GM12875 (cell line): ENCODE results near the gene RPS3.
"Not testable (repeated sequence)": the region's sequence is repeated elsewhere in the genome, so short reads cannot be mapped to it uniquely, and the experiment has no call there.

Experiments
- H3K4me3 ChIP-seq: one replicate; pipeline ENCODE4 v1.5.1; 2011; ENCODE audit warnings: low read depth, low read length, control low read depth
- TF ChIP-seq, protein P1 (sequence below): IDR thresholded peaks from 2 replicates; pipeline ENCODE4 v1.5.1; 2011; ENCODE audit warnings: low read depth, mild to moderate bottlenecking, control low read depth, inconsistent platforms, low read length, moderate library complexity, borderline replicate concordance; ENCODE audit not compliant: insufficient read depth

The RPS3 gene

DNA sequence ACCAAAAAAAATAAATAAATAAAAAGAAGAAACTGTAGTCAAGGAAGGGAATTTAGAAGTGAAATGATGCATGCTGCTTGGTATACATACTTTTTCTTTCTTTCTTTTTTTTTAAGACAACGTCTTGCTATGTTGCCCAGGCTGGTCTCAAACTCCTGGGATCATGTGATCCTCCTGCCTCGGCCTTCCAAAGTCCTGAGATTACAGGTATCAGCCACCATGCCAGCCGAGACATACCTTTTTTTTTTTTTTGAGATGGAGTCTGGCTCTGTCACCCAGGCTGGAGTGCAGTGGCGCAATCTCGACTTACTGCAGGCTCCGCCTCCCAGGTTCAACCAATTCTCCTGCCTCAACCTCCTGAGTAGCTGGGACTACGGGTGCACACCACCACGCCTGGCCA lies 26.1 kb upstream of the RPS3 start:
- TF ChIP-seq, protein P1, sequence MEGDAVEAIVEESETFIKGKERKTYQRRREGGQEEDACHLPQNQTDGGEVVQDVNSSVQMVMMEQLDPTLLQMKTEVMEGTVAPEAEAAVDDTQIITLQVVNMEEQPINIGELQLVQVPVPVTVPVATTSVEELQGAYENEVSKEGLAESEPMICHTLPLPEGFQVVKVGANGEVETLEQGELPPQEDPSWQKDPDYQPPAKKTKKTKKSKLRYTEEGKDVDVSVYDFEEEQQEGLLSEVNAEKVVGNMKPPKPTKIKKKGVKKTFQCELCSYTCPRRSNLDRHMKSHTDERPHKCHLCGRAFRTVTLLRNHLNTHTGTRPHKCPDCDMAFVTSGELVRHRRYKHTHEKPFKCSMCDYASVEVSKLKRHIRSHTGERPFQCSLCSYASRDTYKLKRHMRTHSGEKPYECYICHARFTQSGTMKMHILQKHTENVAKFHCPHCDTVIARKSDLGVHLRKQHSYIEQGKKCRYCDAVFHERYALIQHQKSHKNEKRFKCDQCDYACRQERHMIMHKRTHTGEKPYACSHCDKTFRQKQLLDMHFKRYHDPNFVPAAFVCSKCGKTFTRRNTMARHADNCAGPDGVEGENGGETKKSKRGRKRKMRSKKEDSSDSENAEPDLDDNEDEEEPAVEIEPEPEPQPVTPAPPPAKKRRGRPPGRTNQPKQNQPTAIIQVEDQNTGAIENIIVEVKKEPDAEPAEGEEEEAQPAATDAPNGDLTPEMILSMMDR = no peak
- H3K4me3 ChIP-seq = no peak overlapping the region

DNA sequence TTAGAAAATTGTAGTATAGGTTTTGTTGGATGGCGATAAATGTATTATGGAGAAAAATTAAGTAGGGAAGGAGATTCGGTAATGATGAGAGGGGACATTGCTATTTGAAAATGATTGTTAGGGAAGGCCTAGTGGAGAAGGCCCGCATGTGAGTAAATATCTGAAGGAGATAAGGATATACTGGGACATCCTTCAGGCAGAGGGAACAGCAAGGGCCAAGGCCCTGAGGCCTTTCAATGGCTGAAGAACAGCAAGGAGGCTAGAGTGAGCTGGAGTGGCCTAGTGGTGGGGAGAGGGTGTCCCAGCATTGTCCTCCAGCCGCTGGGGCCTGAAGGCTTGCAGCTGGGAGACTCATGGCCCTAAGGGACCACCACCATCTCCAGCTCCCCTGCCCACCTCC lies 24.7 kb upstream of the RPS3 start:
- H3K4me3 ChIP-seq = no peak overlapping the region
- TF ChIP-seq, protein P1 = no peak

DNA sequence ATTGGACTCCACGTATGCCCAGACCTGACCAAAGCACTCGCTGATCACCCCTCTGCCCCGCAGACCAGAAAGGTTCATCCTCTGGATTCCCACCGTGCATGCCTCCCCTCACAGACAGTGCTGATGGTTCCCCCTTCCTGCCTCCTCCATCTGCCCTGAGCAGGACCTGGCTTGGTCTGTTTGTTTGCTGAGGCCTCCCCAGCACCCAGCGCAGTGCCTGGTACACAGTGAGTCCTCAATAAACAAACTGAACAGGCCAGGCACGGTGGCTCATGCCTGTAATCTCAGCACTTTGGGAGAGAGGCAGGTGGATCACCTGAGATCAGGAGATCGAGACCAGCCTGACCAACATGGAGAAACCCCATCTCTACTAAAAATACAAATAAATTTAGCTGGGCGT lies 23.7 kb upstream of the RPS3 start:
- TF ChIP-seq, protein P1 = no peak
- H3K4me3 ChIP-seq = no peak overlapping the region

DNA sequence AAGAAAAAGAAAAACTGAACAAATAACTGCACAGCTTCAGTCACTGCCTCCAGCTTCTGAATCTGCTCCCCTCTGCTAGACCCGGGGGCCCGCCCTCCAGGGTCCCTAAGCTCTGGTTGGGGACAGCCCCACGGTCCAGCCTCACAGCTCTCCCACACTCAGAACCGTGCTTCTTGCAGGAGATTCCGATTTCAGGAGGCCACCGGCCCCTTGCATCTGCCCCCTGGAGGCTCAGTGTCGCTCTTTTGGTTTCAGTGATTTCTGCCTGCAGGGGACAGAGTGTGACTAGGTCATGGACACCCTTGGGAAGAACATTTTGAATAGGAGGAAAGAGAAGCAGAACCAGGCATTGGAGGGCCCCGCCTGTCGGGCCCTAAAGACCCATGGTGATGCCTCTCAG lies 23.1 kb upstream of the RPS3 start:
- no peak overlapping the region for H3K4me3 ChIP-seq
- TF ChIP-seq, protein P1 = no peak

DNA sequence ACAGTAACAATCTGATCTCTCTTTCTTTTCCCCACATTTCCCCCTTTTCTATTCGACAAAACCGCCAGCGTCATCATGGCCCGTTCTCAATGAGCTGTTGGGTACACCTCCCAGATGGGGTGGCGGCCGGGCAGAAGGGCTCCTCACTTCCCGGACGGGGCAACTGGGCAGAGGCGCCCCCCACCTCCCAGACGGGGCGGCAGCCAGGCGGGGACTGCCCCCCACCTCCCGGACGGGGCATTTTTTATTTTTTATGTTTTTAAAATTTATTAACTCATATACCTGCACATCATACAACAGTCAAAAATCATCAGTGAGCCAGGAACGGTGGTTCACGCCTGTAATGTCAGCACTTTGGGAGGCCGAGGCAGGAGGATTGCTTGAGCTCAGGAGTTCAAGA lies 20.5 kb upstream of the RPS3 start:
- not testable (repeated sequence) for H3K4me3 ChIP-seq

DNA sequence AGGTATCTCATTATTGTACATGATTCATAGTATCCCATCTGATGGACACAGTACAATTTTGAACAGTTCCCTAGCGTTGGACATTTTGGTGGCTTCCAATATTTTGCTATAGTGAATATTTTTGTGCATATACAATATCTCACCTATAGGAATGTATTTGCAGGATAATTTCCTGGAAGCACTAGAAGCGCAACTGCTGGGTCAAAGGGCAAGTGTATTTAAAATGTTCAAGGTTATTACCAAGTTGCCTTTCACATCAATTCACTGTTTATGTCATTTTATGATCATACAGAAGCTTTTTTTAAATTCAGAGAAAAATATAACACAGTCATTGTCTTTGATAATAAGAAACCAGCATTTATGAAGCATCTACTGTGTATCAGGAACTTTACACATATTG lies 19.1 kb upstream of the RPS3 start:
- no peak overlapping the region for H3K4me3 ChIP-seq
- TF ChIP-seq, protein P1 = no peak

DNA sequence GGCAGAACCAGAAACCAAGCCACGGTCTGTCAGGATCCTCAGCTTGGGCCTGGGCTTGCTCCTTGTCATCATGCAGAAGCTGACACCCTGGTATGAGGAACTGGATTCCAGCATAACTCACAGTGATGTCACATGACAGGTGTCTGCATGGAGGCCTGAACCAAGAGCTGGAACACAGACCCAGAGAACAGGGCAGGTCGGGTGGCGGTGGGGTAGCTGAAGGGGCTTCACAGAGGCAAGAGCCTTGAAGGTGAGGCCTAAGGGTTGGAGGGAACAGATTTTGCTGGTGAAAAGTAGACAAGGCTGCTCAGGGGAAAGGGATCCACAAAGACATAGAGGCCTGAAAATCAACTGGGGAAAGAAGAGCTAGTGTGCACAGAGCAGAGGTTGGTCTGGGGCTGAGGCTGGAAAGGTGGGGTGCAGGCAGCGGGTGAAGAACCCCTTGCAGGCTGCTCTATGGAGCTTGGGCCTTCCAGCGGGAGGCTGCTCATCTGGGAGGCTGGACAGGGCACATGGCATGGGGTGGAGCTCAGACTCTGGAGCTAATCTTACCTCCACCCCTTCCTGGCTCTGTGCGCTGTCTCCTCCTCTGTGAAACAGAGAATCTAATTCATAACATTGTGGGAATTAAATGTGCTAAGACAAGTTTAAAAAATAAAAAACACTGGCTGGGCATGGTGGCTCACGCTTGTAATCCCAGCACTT lies 18.4 kb upstream of the RPS3 start:
- no peak overlapping the region for H3K4me3 ChIP-seq
- TF ChIP-seq, protein P1 = no peak
